Duodenal mucosa (tissue), 2 donors: ENCODE data around the gene ELOB.

ENCODE experiments used
- H3K27ac ChIP-seq: one replicate; pipeline ENCODE4 v1.7.0; 2013; ENCODE audit warnings: low read depth, low read length
- H3K27me3 ChIP-seq, 2 donors: one replicate each; pipeline ENCODE4 v1.7.0; 2013; ENCODE audit warnings: low read length in 2 of 2, control low read depth in 1 of 2; ENCODE audit not compliant: insufficient read depth in 2 of 2, control insufficient read depth in 1 of 2
- H3K36me3 ChIP-seq, 2 donors: one replicate each; pipeline ENCODE4 v1.7.0; 2013; ENCODE audit warnings: low read length in 2 of 2, control low read depth in 1 of 2; ENCODE audit not compliant: insufficient read depth in 2 of 2, control insufficient read depth in 1 of 2
- H3K4me1 ChIP-seq, 2 donors: one replicate each; pipeline ENCODE4 v1.7.0; 2013; ENCODE audit warnings: low read length in 2 of 2, control low read depth in 1 of 2; ENCODE audit not compliant: insufficient read depth in 2 of 2, control insufficient read depth in 1 of 2
- H3K4me3 ChIP-seq, 2 donors: one replicate each; pipeline ENCODE4 v1.7.0; 2013; ENCODE audit warnings: low read length in 2 of 2, low read depth in 1 of 2
- H3K9ac ChIP-seq, 2 donors: one replicate each; pipeline ENCODE4 v1.7.0; 2013; ENCODE audit warnings: low read length in 2 of 2, low read depth in 1 of 2
- H3K9me3 ChIP-seq, 2 donors: one replicate each; pipeline ENCODE4 v1.7.0; 2013; ENCODE audit warnings: low read length in 2 of 2, control low read depth in 1 of 2; ENCODE audit not compliant: control insufficient read depth in 1 of 2

The ELOB gene

DNA sequence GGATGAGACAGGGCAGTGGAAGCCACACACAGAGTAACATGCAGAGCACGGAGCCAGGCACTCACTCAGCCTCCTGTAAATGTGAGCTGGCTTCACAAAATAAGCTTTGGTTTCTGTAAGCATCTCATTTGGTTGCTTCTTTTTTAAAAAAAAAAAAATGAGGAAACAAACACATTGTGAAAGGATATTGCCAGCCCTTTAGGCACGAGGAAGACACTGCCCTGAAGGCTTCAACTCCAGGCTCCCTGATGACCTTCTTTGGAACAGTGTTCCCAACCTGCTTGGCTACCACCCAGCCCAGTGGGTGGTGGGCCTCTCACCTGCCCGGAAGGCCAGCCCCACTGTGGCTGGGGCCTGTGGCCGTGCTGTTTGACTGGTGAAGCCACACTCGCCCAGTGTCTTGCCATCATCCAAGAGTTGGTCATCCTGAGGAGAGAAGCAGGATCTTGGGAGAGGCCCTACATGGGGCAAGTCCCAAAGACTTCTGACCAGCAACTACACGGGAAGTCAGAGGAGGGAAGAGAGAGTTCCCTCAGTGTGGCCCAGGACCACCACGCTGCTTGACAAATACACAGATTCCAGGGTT lies 1.9 kb downstream of the ELOB start:
- Histone ChIP-seq H3K36me3 (peaks cover 34 to 46% of the 10 kb centered on the region in 2 donors), H3K4me3 (no peak overlapping the region), H3K9ac (no peak overlapping the region), H3K9me3 (no peaks in the 10 kb centered on the region), H3K27me3 (no peaks in the 10 kb centered on the region), H3K27ac (no peak overlapping the region), H3K4me1 (peaks cover 18 to 22% of the 10 kb centered on the region in 2 donors)

DNA sequence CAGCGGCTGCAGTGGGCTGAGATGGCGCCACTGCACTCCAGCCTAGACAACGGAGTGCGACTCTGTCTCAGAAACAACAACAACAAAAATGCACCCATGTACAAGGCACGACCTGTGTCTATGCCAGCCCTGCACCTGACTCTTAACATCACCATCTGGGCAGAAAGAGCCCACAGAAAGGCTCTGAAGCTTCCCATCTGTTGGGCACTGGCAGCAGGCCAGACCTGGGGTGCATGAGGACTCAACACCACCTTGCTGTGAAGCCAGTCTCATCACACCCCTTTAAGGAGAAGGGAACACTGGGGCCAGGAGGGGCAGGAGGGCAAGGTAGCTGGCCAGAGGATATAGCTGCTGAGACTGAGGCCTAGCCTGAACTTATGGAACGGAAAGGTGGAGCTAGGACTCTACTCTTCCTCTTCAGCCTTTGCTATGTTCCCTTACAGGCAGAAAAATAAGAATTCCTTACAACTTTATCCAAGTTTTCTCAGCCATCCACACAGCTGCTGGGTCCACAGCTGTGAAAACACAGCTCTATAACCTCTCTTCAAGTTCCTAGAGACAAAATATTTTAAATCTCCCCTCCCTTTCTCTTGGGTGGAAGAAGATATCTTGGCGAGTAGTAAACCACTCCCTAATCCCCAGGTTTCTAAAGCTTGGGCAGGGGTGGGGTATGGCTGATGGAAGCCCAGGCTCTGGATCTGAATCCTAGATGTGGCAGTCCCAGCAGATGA lies 2.8 kb downstream of the ELOB start:
- no peaks in the 10 kb centered on the region for H3K9me3 ChIP-seq
- no peak overlapping the region for H3K27ac ChIP-seq
- peaks cover 21 to 31% of the 10 kb centered on the region in 2 donors for H3K4me1 ChIP-seq
- no peak overlapping the region for H3K4me3 ChIP-seq
- H3K36me3 ChIP-seq = peaks cover 42 to 55% of the 10 kb centered on the region in 2 donors
- H3K27me3 ChIP-seq = no peaks in the 10 kb centered on the region
- no peak overlapping the region for H3K9ac ChIP-seq

DNA sequence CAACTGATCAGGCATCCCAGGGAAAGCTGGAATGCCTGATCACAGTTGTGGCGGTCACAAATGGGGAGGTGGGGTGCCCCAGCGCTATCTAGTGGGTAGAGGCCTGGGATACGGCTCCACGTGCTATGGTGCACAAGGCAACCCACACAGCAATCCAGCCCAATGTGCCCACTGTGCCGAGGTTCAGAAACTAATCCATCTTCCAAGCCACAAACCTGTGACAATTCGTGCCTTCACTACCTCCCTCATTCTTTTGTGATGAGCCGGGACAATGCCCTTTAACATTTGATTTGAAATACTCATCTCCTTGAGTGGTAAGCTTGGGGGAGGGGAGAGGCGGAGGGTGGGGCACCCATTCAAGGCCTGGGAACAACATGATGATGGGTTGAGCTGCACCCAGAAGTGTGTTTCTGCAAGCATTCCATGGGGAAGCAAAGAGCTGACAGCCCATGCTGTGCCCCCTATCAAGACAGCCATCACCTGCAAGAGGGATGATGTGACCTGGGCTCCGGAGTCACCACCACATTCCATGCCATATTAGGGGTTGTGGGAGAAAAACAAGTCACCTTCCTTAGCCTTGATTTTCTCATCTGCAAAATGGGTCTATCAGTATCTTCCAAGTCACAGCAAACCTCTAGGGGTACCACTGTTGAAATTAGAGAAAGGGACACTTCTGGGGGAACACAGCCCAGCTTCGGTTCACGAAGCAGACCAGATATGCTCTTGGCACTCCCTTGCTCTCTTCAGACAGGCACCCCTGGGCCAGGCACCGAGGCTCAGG lies 3.7 kb downstream of the ELOB start:
- H3K9ac ChIP-seq = no peak overlapping the region
- H3K9me3 ChIP-seq = no peaks in the 10 kb centered on the region
- H3K4me3 ChIP-seq = no peak overlapping the region
- no peaks in the 10 kb centered on the region for H3K27me3 ChIP-seq
- H3K4me1 ChIP-seq = peaks cover 24 to 36% of the 10 kb centered on the region in 2 donors
- peaks cover 50 to 65% of the 10 kb centered on the region in 2 donors for H3K36me3 ChIP-seq
- no peak overlapping the region for H3K27ac ChIP-seq

DNA sequence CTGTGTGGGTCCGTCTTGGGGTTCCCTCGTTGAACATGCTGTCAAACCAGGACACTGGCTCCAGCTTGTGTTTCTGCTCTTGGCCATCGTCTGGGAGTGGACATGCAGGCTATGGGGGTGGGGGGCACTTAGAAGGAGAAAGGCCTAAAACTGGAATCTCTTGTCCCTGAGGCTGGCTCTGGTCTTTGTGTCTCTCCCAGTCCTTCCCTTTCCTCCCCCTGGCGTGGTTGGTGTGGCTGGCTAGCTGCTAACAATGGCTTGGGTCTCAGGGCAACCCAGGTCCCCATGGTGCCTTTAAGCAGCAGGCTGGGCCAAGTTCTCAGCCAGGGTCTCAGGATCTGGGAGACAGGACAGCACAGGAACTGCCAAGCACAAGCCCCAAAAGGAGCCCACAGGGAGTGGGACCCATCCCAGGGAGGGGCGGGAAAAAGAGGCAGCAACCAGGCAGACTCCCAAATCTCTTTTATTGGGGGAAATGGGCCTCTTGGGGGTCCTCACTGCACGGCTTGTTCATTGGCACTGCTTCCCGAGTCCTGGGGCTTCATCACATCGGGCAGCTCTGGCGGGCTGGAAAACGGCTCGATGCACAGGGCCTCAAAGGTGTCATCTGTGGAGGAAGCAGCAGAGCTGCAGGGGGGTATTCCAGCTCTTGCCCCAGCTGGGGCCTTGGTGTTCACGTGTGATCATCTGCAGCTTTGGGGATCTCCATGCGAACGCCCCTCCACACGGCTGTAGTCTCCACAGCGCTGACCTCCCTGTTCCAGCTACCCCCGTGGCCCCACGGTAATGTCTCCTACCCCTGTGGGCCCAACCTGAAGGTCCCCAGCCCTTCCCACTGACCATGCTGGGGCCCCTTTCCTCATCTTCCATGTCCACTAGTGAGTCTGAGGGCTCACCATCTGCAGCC lies 5.3 kb downstream of the ELOB start:
- no peak overlapping the region for H3K27ac ChIP-seq
- peaks cover 18 to 31% of the 10 kb centered on the region in 2 donors for H3K4me1 ChIP-seq
- H3K9me3 ChIP-seq = no peaks in the 10 kb centered on the region
- no peak overlapping the region for H3K9ac ChIP-seq
- no peaks in the 10 kb centered on the region for H3K27me3 ChIP-seq
- no peak overlapping the region for H3K4me3 ChIP-seq
- peaks cover 65 to 81% of the 10 kb centered on the region in 2 donors for H3K36me3 ChIP-seq

DNA sequence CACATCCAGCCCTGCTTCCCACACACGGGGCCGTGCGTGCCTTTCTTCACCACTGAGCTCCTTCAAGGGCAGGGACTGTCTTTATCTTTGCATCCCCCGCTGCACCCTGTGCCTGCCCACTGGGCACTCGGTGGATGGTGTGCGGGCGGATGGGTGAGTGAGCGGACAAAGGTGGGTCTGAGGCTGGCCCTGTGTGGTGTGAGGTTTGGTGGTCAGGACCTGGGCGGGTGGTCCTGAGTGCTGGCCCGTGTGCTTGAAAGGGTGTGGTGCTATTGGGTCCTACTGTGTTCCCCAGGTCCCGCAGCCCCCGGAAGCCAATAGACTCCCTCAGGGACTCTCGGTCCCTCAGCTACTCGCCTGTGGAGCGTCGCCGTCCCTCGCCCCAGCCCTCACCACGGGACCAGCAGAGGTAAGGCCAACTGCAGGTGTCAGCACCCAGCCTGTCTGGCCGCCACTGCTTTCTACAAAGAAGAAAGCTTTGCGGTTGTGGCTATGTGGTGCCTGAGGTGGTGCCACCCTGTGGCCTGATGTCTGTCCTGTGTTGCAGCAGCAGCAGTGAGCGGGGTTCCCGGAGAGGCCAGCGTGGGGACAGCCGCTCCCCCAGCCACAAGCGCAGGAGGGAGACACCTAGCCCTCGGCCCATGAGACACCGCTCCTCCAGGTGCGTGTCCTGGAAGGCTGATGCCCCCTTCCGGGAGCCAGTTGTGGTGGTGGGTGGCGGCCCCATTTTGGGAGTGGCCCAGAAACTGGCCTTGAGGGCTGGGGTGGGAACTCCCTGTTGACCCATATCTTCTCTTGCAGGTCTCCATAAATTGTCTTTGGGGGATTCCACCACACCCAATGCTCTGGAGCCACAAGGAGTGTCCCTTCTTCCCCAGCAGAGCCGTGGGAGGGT lies 6.8 kb downstream of the ELOB start:
- Histone ChIP-seq H3K9ac (no peak overlapping the region), H3K36me3 (peaks cover 78 to 96% of the 10 kb centered on the region in 2 donors), H3K4me3 (no peak overlapping the region), H3K27me3 (no peaks in the 10 kb centered on the region), H3K9me3 (no peaks in the 10 kb centered on the region), H3K4me1 (peaks cover 8 to 20% of the 10 kb centered on the region in 2 donors), H3K27ac (no peak overlapping the region)

DNA sequence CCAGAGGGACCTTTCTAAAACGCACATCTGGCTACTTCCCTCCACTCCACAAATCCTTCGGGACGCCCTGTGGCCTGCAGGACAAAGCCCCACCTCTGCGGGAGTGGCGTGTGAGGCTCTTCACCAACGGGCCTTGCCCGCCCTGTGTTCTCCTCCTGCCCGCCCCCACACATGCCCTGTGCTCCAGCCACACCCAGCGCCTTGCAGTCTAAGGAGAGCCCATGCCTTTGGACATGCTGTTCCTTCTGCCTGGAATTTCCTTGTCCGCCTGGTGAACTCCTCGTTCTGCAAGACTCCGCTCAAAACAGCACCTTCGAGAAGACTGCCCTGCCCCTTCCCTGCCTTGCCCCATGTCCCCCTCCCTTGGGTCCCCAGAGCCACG lies 7.4 kb downstream of the ELOB start:
- Histone ChIP-seq H3K9me3 (no peaks in the 10 kb centered on the region), H3K27ac (no peak overlapping the region), H3K4me1 (peaks cover 8 to 20% of the 10 kb centered on the region in 2 donors), H3K9ac (no peak overlapping the region), H3K27me3 (no peaks in the 10 kb centered on the region), H3K4me3 (no peak overlapping the region), H3K36me3 (peaks cover 82 to 98% of the 10 kb centered on the region in 2 donors)

DNA sequence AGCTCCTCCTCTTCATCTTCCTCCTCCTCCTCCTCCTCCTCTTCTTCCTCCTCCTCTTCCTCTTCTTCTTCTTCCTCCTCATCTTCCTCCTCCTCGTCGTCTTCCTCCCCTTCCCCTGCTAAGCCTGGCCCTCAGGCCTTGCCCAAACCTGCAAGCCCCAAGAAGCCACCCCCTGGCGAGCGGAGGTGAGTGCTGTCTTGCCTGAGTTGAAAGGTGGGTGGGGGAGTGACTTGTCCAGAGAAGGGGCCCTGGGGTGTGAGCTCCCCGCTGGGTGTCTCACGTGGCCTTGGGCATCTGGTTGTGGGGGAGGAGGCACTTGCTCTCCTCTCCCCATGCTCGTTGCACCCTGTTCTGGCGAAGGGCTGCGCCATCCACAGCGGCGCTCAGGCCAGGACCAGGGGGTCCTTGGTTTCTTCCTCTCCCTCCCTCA lies 8.0 kb downstream of the ELOB start:
- Histone ChIP-seq H3K4me3 (no peak overlapping the region), H3K9me3 (no peaks in the 10 kb centered on the region), H3K4me1 (peaks cover 8 to 20% of the 10 kb centered on the region in 2 donors), H3K27me3 (no peaks in the 10 kb centered on the region), H3K36me3 (peaks cover 82 to 98% of the 10 kb centered on the region in 2 donors), H3K27ac (no peak overlapping the region), H3K9ac (peak overlapping the region in 1 of 2 donors; percentile 16)

DNA sequence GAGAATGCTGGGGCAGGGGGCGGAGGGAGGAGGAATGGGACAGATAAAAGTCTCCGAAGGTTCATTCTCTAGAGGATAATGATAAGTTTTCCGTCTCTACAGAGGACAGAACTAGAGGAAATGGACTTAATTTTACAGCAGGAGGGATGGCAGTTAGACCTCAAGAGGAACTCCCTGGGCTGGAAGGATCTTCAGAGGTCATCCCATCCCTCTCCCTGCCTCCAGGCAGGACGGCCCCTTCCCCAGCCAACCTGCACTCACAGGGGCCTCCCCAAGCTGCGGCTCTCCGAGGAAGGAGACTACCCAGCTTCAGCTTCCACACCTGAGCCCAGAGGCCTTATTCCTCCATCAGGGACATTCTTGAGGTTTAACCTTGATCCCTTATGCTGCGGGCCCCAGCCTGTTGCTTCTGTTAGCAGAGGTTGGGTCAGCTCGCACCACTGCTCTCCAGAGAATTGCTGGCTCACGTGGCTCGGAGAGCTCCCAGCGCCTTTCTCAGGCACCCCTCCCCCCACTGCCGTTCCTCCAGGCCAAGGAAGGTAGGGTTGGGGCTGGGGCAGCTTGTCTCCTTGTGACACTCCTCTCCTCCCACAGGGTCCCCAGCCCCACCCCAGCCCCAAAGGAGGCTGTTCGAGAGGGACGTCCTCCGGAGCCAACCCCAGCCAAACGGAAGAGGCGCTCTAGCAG lies 8.5 kb downstream of the ELOB start:
- Histone ChIP-seq H3K27ac (no peak overlapping the region), H3K9me3 (no peaks in the 10 kb centered on the region), H3K4me1 (peaks cover 8 to 20% of the 10 kb centered on the region in 2 donors), H3K27me3 (no peaks in the 10 kb centered on the region), H3K4me3 (no peak overlapping the region), H3K36me3 (peaks cover 86 to 98% of the 10 kb centered on the region in 2 donors), H3K9ac (no peak overlapping the region)
